ENCODE results near the gene CSRP1. TPM values are rescaled to one million over a fixed set of nuclear protein-coding genes. Genes with fewer than 3 reads are reported as not detected.

The CSRP1 gene
- total RNA-seq, 1 donor = 480 TPM

- peak; percentile 92 for DNase-seq (ENCODE audit: insufficient read length, low spot score, missing footprints)
- Histone ChIP-seq H3K27me3 (ENCODE audit: insufficient read depth, low read length) (no peaks in the 10 kb centered on the region), H2AFZ (ENCODE audit: low read length) (no peak overlapping the region), H3K4me2 (ENCODE audit: insufficient read depth, low read length) (peak overlapping the region; percentile 61), H3K79me2 (ENCODE audit: insufficient read depth, low read length) (peaks cover 98% of the 10 kb centered on the region), H4K20me1 (ENCODE audit: insufficient read depth, low read length) (peaks cover 44% of the 10 kb centered on the region), H3K27ac (ENCODE audit: low read depth, low read length) (peak overlapping the region; percentile 99), H3K36me3 (ENCODE audit: insufficient read depth, low read length) (peaks cover 57% of the 10 kb centered on the region), H3K9me3 (ENCODE audit: low read depth, low read length) (no peaks in the 10 kb centered on the region), H3K4me1 (ENCODE audit: insufficient read depth, low read length) (peaks cover 83% of the 10 kb centered on the region), H3K4me3 (ENCODE audit: insufficient read depth, low read length) (peak overlapping the region; percentile 4)
- no peak for TF ChIP-seq CTCF (IDR thresholded peaks at IDR 0.05; ENCODE audit: extremely low read depth, low read depth, low read length)
Observed at GRCh38 chr1:201501144-201501543, 5.8 kb downstream of the CSRP1 start.

- peak overlapping the region; percentile 99 for H3K27ac ChIP-seq (ENCODE audit: low read depth, low read length)
- H3K4me1 ChIP-seq (ENCODE audit: insufficient read depth, low read length) = peaks cover 84% of the 10 kb centered on the region
Observed at GRCh38 chr1:201500670-201501120, 6.2 kb downstream of the CSRP1 start.

GRCh38 chr1:201499795-201500669 is 6.9 kb downstream of the CSRP1 start:
- Histone ChIP-seq H2AFZ (ENCODE audit: low read length) (no peak overlapping the region), H3K27ac (ENCODE audit: low read depth, low read length) (peak overlapping the region; percentile 99), H4K20me1 (ENCODE audit: insufficient read depth, low read length) (peaks cover 44% of the 10 kb centered on the region), H3K4me1 (ENCODE audit: insufficient read depth, low read length) (peaks cover 84% of the 10 kb centered on the region), H3K9me3 (ENCODE audit: low read depth, low read length) (no peaks in the 10 kb centered on the region), H3K79me2 (ENCODE audit: insufficient read depth, low read length) (peaks cover 98% of the 10 kb centered on the region), H3K4me2 (ENCODE audit: insufficient read depth, low read length) (peak overlapping the region; percentile 61), H3K4me3 (ENCODE audit: insufficient read depth, low read length) (peak overlapping the region; percentile 15), H3K27me3 (ENCODE audit: insufficient read depth, low read length) (no peaks in the 10 kb centered on the region), H3K36me3 (ENCODE audit: insufficient read depth, low read length) (peaks cover 68% of the 10 kb centered on the region)
- TF ChIP-seq CTCF (IDR thresholded peaks at IDR 0.05; ENCODE audit: extremely low read depth, low read depth, low read length) = no peak
- DNase-seq (ENCODE audit: insufficient read length, low spot score, missing footprints) = no peak

More at GRCh38 chr1:201500670-201501120, 6.2 kb downstream of the CSRP1 start:
- H3K27me3 ChIP-seq (ENCODE audit: insufficient read depth, low read length) = no peaks in the 10 kb centered on the region
- H2AFZ ChIP-seq (ENCODE audit: low read length) = no peak overlapping the region
- peaks cover 44% of the 10 kb centered on the region for H4K20me1 ChIP-seq (ENCODE audit: insufficient read depth, low read length)
- no peak for TF ChIP-seq CTCF (IDR thresholded peaks at IDR 0.05; ENCODE audit: extremely low read depth, low read depth, low read length)
- H3K4me3 ChIP-seq (ENCODE audit: insufficient read depth, low read length) = peak overlapping the region; percentile 15
- DNase-seq (ENCODE audit: insufficient read length, low spot score, missing footprints) = no peak
- no peaks in the 10 kb centered on the region for H3K9me3 ChIP-seq (ENCODE audit: low read depth, low read length)
- peaks cover 61% of the 10 kb centered on the region for H3K36me3 ChIP-seq (ENCODE audit: insufficient read depth, low read length)
- peaks cover 98% of the 10 kb centered on the region for H3K79me2 ChIP-seq (ENCODE audit: insufficient read depth, low read length)
- H3K4me2 ChIP-seq (ENCODE audit: insufficient read depth, low read length) = peak overlapping the region; percentile 61

GRCh38 chr1:201499191-201499590 is 7.7 kb downstream of the CSRP1 start:
- Histone ChIP-seq H3K36me3 (ENCODE audit: insufficient read depth, low read length) (peaks cover 76% of the 10 kb centered on the region), H3K4me2 (ENCODE audit: insufficient read depth, low read length) (no peak overlapping the region), H3K79me2 (ENCODE audit: insufficient read depth, low read length) (peaks cover 98% of the 10 kb centered on the region), H3K4me3 (ENCODE audit: insufficient read depth, low read length) (no peak overlapping the region), H3K4me1 (ENCODE audit: insufficient read depth, low read length) (peaks cover 84% of the 10 kb centered on the region), H2AFZ (ENCODE audit: low read length) (no peak overlapping the region), H4K20me1 (ENCODE audit: insufficient read depth, low read length) (peaks cover 49% of the 10 kb centered on the region), H3K27ac (ENCODE audit: low read depth, low read length) (peak overlapping the region; percentile 99), H3K9me3 (ENCODE audit: low read depth, low read length) (no peaks in the 10 kb centered on the region), H3K27me3 (ENCODE audit: insufficient read depth, low read length) (no peaks in the 10 kb centered on the region)
- no peak for TF ChIP-seq CTCF (IDR thresholded peaks at IDR 0.05; ENCODE audit: extremely low read depth, low read depth, low read length)
- no peak for DNase-seq (ENCODE audit: insufficient read length, low spot score, missing footprints)
